Stimulated activated naive CD8-positive, alpha-beta T cell treated with anti-CD3 and anti-CD28 coated beads, Interleukin-15, amount 100 ng/mL, for 72 hours (primary cell): ENCODE results near the gene PUS7.
"Not testable (repeated sequence)": the region's sequence is repeated elsewhere in the genome, so short reads cannot be mapped to it uniquely, and the experiment has no call there.

Experiments
- ATAC-seq: fragments of 150-1000 bp; cut with Tn5 transposase; 2 replicates; pipeline ENCODE4 v1.10.0; 2021; ENCODE audit warnings: mild to moderate bottlenecking, moderate library complexity
- DNase-seq, 2 donors: peaks; one replicate each; pipeline ENCODE4 v3.0.0; 2021 to 2022
- H3K27ac Mint-ChIP-seq, 2 donors: one replicate each; pipeline ENCODE4 v1.8.0; 2022; ENCODE audit warnings: mild to moderate bottlenecking in 2 of 2, mixed read lengths in 2 of 2, moderate library complexity in 2 of 2
- H3K27me3 Mint-ChIP-seq: one replicate; pipeline ENCODE4 v1.8.0; 2022; ENCODE audit warnings: mixed read lengths
- H3K4me1 Mint-ChIP-seq: one replicate; pipeline ENCODE4 v1.8.0; 2022; ENCODE audit warnings: mild to moderate bottlenecking, mixed read lengths
- H3K4me3 Mint-ChIP-seq, 2 donors: one replicate each; pipeline ENCODE4 v1.8.0; 2022; ENCODE audit warnings: mild to moderate bottlenecking in 2 of 2, mixed read lengths in 2 of 2, moderate library complexity in 1 of 2
- H3K9me3 Mint-ChIP-seq, 2 donors: one replicate each; pipeline ENCODE4 v1.8.0; 2022; ENCODE audit warnings: mixed read lengths in 2 of 2

The PUS7 gene

GRCh38 chr7:105438847-105439173 lies 83.3 kb downstream of the PUS7 start:
- no peak for ATAC-seq
- no peak overlapping the region for H3K27ac Mint-ChIP-seq

GRCh38 chr7:105438254-105438653 lies 83.8 kb downstream of the PUS7 start:
- Mint-ChIP-seq H3K27me3 (no peaks in the 10 kb centered on the region), H3K4me3 (no peak overlapping the region), H3K4me1 (no peaks in the 10 kb centered on the region), H3K9me3 (no peaks in the 10 kb centered on the region), H3K27ac (no peak overlapping the region)
- ATAC-seq (no peak), DNase-seq (no peak)

More at GRCh38 chr7:105438847-105439173, 83.3 kb downstream of the PUS7 start:
- DNase-seq, result no peak
- Mint-ChIP-seq H3K27me3 (no peaks in the 10 kb centered on the region), H3K9me3 (no peaks in the 10 kb centered on the region), H3K4me3 (no peak overlapping the region), H3K4me1 (no peaks in the 10 kb centered on the region)

DNA sequence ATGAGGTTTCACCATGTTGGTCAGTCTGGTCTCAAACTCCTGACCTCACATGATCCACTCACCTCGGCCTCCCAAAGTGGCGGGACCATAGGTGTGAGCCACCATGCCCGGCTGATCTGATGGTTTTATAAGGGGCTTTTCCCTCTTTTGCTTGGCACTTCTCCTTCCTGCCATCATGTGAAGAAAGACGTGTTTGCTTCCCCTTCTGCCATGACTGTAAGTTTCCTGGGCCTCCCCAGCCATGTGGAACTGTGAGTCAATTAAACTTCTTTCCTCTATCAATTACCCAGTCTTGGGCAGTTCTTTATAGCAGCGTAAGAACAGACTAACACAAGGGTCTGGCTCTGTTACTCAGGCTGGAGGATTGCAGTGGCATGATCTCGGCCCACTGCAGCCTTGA lies 84.7 kb downstream of the PUS7 start:
- H3K4me1 Mint-ChIP-seq, H3K4me3 Mint-ChIP-seq, H3K9me3 Mint-ChIP-seq, DNase-seq, ATAC-seq, H3K27me3 Mint-ChIP-seq, H3K27ac Mint-ChIP-seq: not testable (repeated sequence)

- DNase-seq (peak; percentile 20 to 24), ATAC-seq (peak; percentile 58)
- Mint-ChIP-seq H3K4me1 (peaks cover 13% of the 10 kb centered on the region), H3K4me3 (no peak overlapping the region), H3K27ac (no peak overlapping the region), H3K9me3 (peaks cover 0 to 4% of the 10 kb centered on the region in 2 donors), H3K27me3 (no peaks in the 10 kb centered on the region)
Measured at GRCh38 chr7:105429746-105430612, 92.1 kb downstream of the PUS7 start.

DNA sequence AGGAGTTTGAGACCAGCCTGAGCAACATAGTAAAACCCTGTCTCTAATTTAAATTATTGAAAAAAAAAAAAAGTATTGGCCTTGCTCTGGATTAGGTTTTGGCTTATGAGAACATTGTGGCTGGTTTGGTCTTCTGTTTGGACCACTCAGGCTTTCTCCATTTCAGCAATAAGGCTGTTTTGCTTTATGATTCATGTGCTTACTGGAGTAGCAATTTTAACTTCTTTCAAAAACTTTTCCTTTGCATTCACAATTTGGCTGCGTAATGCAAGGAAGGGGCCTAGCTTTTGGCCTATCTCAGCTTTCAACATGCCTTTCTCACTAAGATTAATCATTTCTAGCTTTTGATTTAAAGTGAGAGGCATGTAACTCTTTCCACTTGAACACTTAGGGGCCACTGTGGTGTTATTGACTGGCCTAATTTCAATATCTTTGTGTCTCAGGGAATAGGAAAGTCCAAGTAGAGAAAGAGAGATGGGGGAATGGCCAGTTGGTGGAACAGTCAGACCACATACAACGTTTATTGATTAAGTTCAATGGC lies 95.4 kb downstream of the PUS7 start:
- ATAC-seq (peak; percentile 80), DNase-seq (no peak)
- H3K27ac Mint-ChIP-seq, result peak overlapping the region; percentile 35 to 63

GRCh38 chr7:105423987-105424386 lies 98.1 kb downstream of the PUS7 start:
- DNase-seq (no peak), ATAC-seq (no peak)
- H3K27me3 Mint-ChIP-seq, result no peaks in the 10 kb centered on the region
- H3K27ac Mint-ChIP-seq, result no peak overlapping the region
- no peak overlapping the region for H3K4me3 Mint-ChIP-seq
- peaks cover 0 to 4% of the 10 kb centered on the region in 2 donors for H3K9me3 Mint-ChIP-seq
- peaks cover 13% of the 10 kb centered on the region for H3K4me1 Mint-ChIP-seq

More for the DNA sequence above, 95.4 kb downstream of the PUS7 start:
- peaks cover 0 to 4% of the 10 kb centered on the region in 2 donors for H3K9me3 Mint-ChIP-seq
- H3K27me3 Mint-ChIP-seq, result no peaks in the 10 kb centered on the region
- no peak overlapping the region for H3K4me3 Mint-ChIP-seq
- H3K4me1 Mint-ChIP-seq, result peaks cover 13% of the 10 kb centered on the region

DNA sequence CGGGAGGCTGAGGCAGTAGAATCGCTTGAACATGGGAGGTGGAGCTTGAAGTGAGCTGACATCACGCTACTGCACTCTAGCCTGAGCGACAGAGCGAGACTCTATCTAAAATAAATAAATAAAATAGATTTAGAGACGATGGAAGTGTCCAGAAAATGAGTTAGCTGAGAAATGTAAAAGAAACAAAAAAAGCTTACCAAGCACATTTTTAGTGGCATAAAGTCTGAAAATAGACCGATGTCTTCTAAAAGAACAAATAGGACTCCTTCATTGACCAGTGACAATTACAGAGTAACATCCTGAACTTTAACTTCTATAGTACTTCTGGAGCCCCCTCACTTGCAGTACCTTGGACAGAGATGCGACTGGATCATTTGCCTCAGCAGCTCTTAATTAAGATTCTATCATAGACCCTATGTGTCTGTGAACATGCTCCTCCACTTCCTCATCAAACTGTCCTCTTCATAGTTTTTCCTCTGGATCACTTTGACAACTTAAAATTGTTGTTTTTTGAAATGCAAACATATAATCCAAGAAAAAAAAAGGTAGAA lies 108.1 kb downstream of the PUS7 start:
- Mint-ChIP-seq H3K27me3 (no peaks in the 10 kb centered on the region), H3K4me3 (no peak overlapping the region), H3K9me3 (no peaks in the 10 kb centered on the region), H3K27ac (no peak overlapping the region), H3K4me1 (peaks cover 4% of the 10 kb centered on the region)
- no peak for ATAC-seq
- no peak for DNase-seq

DNA sequence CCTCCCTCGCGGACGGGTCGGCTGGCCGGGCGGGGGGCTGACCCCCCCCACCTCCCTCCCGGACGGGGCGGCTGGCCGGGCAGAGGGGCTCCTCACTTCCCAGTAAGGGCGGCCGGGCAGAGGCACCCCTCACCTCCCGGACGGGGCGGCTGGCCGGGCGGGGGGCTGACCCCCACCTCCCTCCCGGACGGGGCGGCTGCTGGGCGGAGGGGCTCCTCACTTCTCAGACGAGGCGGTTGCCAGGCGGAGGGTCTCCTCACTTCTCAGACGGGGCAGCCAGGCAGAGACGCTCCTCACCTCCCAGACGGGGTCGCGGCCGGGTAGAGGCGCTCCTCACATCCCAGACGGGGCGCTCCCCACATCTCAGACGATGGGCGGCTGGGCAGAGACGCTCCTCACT lies 111.3 kb downstream of the PUS7 start:
- DNase-seq, H3K4me1 Mint-ChIP-seq, H3K27me3 Mint-ChIP-seq, ATAC-seq, H3K4me3 Mint-ChIP-seq, H3K9me3 Mint-ChIP-seq, H3K27ac Mint-ChIP-seq: not testable (repeated sequence)

DNA sequence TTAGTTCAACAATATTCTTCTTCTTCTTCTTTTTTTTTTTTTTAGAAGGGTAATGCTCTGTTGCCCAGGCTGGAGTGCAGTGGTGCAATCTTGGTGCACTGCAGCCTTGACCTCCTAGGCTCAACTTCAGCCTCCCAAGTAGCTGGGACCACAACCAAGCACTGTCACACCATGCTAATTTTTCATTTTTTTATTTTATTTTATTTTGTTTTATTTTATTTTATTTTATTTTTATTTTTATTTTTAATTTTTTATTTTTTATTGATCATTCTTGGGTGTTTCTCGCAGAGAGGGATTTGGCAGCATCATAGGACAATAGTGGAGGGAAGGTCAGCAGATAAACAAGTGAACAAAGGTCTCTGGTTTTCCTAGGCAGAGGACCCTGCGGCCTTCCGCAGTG lies 112.3 kb downstream of the PUS7 start:
- not testable (repeated sequence) for ATAC-seq, H3K27ac Mint-ChIP-seq

DNA sequence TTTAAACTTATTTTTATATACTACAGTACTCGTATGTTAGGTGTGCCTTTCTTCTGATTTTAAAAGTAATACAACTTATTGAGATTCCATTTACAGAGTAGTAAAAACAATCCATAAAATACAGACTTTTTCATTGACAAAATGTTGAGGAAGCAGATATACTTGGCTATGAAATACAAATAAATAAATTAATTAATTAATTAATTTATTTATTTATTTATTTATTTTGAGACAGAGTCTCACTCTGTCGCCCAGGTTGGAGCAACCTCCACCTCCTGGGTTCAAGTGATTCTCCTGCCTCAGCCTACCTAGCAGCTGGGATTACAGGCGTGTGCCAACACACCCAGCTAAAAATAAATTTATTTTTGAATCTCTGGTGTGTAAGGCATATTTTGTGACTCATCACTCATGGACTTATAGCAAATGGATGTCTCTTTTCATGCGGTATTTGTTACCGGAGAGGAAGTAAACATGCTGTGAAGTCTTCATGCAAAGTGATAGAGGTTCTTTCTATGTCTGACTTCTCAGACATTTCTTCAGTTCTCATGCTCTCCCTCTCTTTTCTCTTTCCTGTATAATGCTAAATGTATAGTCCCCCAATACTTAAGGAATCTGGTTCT lies 113.2 kb downstream of the PUS7 start:
- no peak overlapping the region for H3K27ac Mint-ChIP-seq
- DNase-seq (no peak), ATAC-seq (no peak)
- H3K27me3 Mint-ChIP-seq, result no peaks in the 10 kb centered on the region
- H3K4me3 Mint-ChIP-seq, result no peak overlapping the region
- H3K9me3 Mint-ChIP-seq, result no peaks in the 10 kb centered on the region
- H3K4me1 Mint-ChIP-seq, result no peaks in the 10 kb centered on the region

More for the DNA sequence above, 112.3 kb downstream of the PUS7 start:
- not testable (repeated sequence) for H3K27me3 Mint-ChIP-seq, H3K4me1 Mint-ChIP-seq, H3K9me3 Mint-ChIP-seq, H3K4me3 Mint-ChIP-seq, DNase-seq
